ENCODE measurements around the gene ZNF878.

GRCh38 chr19:12015753-12016116, 37.0 kb downstream of the ZNF878 start:
- TF ChIP-seq, protein P1, sequence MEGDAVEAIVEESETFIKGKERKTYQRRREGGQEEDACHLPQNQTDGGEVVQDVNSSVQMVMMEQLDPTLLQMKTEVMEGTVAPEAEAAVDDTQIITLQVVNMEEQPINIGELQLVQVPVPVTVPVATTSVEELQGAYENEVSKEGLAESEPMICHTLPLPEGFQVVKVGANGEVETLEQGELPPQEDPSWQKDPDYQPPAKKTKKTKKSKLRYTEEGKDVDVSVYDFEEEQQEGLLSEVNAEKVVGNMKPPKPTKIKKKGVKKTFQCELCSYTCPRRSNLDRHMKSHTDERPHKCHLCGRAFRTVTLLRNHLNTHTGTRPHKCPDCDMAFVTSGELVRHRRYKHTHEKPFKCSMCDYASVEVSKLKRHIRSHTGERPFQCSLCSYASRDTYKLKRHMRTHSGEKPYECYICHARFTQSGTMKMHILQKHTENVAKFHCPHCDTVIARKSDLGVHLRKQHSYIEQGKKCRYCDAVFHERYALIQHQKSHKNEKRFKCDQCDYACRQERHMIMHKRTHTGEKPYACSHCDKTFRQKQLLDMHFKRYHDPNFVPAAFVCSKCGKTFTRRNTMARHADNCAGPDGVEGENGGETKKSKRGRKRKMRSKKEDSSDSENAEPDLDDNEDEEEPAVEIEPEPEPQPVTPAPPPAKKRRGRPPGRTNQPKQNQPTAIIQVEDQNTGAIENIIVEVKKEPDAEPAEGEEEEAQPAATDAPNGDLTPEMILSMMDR (IDR thresholded peaks at IDR 0.05), result no peak
- no peak for TF ChIP-seq POLR2AphosphoS5 (IDR thresholded peaks at IDR 0.05)
